GM10248 (cell line): ENCODE measurements around the gene RBM12.
"Not testable (repeated sequence)": the region's sequence is repeated elsewhere in the genome, so short reads cannot be mapped to it uniquely, and the experiment has no call there.

Source experiments
- CTCF ChIA-PET: fragments of 300-600 bp; sonication (Branson Sonifier 250); formaldehyde crosslinking; extraction: SDS; loops from one replicate; lab custom pipeline; 2021; ENCODE audit warnings: antibody characterized with exemption; lab: Yijun Ruan, JAX
- POLR2A ChIA-PET: fragments of 350-650 bp; sonication (Branson Sonifier 250); formaldehyde crosslinking; extraction: SDS; loops from one replicate; lab custom pipeline; 2020; ENCODE audit warnings: antibody characterized with exemption; lab: Yijun Ruan, JAX
- DNase-seq: peaks from one replicate; pipeline ENCODE4 v3.0.0; 2012; ENCODE audit errors: extremely low spot score
- TF ChIP-seq, protein P1 (sequence below): IDR thresholded peaks from 2 replicates; pipeline ENCODE4 v1.5.1; 2012; ENCODE audit warnings: mild to moderate bottlenecking, low read depth; ENCODE audit errors: extremely low read depth, missing control alignments, control extremely low read depth

The RBM12 gene

DNA sequence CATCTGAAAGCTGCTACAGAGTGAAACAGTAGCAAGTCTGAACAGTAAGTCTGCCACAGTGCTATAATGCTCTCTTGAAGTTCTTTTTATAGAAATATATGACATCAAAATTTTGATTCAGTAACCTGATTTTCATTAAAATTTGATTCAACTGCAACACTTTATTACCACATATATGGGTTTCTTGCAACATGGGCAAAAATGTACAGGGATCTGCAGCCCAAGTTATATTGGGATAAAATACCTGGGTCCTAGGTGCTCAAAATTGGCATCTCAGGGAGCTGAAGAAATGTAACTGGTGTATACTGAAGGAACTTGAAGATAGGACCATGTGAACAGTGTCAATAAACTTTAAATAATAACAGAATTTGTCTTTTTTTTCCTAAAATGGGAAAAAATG, 45.3 kb upstream of the RBM12 start:
- ChIA-PET CTCF (interaction anchor here (1.0 to 1.3 kb wide), 3 partner anchors 9 to 17 kb away, joined by 3 to 6 read pairs (median 4); no protein-coding TSS in a partner anchor), POLR2A (interaction anchor here (0.5 kb wide), 2 partner anchors 69 to 256 kb away, joined by 3 to 4 read pairs; no protein-coding TSS in a partner anchor)
- TF ChIP-seq, protein P1, sequence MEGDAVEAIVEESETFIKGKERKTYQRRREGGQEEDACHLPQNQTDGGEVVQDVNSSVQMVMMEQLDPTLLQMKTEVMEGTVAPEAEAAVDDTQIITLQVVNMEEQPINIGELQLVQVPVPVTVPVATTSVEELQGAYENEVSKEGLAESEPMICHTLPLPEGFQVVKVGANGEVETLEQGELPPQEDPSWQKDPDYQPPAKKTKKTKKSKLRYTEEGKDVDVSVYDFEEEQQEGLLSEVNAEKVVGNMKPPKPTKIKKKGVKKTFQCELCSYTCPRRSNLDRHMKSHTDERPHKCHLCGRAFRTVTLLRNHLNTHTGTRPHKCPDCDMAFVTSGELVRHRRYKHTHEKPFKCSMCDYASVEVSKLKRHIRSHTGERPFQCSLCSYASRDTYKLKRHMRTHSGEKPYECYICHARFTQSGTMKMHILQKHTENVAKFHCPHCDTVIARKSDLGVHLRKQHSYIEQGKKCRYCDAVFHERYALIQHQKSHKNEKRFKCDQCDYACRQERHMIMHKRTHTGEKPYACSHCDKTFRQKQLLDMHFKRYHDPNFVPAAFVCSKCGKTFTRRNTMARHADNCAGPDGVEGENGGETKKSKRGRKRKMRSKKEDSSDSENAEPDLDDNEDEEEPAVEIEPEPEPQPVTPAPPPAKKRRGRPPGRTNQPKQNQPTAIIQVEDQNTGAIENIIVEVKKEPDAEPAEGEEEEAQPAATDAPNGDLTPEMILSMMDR = no peak
- DNase-seq = no peak

DNA sequence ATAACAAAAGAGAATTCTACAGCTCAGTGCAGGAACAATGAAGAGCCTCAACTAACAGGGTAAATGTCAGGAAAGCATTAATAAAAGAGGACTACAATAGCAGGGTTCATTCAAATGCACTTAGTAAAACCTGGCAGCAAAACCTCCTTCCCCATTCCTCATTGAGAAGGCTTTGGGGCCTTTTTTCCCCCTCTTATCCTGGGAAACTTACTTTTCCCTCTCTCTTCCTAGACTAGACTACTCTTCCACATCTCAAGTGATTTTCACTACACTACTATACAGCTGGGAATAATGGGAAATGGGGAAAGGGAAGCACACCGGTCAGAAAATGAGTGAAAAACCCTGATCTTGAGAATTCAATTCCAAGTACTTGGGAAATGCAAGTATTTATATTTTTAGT, 44.6 kb upstream of the RBM12 start:
- DNase-seq = no peak
- TF ChIP-seq, protein P1 = no peak
- ChIA-PET POLR2A (no interaction called here), CTCF (interaction anchor here (1.0 to 1.3 kb wide), 3 partner anchors 9 to 16 kb away, joined by 3 to 4 read pairs (median 3); no protein-coding TSS in a partner anchor)

DNA sequence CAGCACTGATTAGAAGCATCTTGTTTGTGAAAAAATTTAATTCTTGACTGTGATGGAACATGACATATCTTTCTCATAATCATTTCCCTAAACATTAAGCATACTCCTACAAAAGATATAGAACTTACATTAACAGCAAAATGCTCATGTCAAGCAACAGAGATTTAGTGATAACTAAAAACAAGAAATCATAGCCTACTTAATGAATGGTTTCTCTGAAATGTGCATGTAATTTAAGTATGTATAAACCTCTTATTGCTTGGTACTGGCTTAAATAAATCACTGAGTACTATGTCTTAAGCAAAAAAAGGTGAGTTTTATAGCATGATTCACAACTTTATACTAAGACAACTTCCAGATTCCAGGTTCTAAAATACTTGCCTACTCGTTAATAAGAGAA, 43.8 kb upstream of the RBM12 start:
- no peak for DNase-seq
- TF ChIP-seq, protein P1 = no peak
- POLR2A ChIA-PET = no interaction called here
- CTCF ChIA-PET = interaction anchor here (1.0 to 1.3 kb wide), 4 partner anchors 8 to 34 kb away, joined by 3 to 4 read pairs (median 4); partner anchors contain the start of gene RBM39

DNA sequence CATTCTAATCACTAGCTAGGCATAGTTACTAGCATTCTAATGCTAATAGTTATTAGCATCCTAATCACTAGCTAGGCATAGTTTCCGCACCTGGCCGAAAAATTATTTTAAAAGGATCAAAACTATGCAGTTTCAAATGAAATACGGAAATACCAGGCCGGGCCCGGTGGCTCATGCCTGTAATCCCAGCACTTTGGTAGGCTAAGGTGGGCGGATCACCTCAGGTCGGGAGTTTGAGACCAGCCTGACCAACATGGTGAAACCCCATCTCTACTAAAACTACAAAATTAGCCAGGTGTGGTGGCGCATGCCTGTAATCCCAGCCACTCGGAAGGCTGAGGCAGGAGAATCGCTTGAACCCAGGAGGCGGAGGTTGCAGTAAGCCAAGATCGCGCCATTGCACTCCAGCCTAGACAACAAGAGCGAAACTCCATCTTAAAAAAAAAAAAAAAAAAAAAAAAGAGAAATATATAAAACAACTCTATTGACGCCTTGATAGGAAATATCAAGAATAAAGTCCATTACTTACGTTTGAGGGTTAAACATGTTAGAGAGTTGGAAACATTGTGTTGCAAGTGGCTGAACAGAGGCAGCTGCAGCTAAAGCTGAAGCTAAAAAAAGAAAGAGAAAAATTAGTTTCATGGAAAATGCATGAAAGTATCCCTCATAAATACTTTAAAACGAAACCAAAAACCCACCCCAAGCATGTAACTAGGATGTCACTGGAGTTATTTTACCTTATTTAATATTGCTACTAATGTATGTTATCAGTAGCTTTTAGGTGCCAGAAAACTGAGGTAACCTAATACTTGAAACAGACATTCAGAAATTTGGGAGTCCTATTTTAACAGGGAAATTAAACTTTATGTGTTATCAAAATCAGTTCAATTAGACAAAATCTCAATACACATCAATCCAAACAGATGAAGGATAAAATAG, 42.2 kb upstream of the RBM12 start:
- ChIA-PET POLR2A (interaction anchor here (0.6 to 1.0 kb wide), 3 partner anchors 21 to 115 kb away, joined by 4 to 8 read pairs (median 4); no protein-coding TSS in a partner anchor), CTCF (interaction anchor here (1.2 kb wide), 1 partner anchor 10 kb away, joined by 3 read pairs; no protein-coding TSS in a partner anchor)
- DNase-seq = not testable (repeated sequence)

DNA sequence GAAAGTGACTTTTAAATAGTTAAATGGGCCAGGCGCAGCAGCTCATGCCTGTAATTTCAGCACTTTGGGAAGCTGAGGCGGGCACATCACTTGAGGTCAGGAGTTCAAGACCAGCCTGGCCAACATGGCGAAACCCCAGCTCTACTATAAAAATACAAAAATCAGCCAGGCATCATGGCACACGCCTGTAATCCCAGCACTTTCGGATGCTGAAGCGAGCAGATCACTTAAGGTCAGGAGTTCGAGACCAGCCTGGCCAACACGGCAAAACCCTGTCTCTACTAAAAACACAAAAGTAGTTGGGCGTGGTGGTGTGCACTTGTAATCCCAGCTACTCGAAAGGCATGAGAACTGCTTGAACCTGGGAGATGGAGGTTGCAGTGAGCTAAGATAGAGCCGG, 41.2 kb upstream of the RBM12 start:
- not testable (repeated sequence) for DNase-seq
- CTCF ChIA-PET = interaction anchor here (1.2 kb wide), 1 partner anchor 9 kb away, joined by 3 read pairs; no protein-coding TSS in a partner anchor
- POLR2A ChIA-PET = interaction anchor here (0.6 to 1.0 kb wide), 3 partner anchors 8 to 114 kb away, joined by 4 to 8 read pairs (median 8); no protein-coding TSS in a partner anchor

DNA sequence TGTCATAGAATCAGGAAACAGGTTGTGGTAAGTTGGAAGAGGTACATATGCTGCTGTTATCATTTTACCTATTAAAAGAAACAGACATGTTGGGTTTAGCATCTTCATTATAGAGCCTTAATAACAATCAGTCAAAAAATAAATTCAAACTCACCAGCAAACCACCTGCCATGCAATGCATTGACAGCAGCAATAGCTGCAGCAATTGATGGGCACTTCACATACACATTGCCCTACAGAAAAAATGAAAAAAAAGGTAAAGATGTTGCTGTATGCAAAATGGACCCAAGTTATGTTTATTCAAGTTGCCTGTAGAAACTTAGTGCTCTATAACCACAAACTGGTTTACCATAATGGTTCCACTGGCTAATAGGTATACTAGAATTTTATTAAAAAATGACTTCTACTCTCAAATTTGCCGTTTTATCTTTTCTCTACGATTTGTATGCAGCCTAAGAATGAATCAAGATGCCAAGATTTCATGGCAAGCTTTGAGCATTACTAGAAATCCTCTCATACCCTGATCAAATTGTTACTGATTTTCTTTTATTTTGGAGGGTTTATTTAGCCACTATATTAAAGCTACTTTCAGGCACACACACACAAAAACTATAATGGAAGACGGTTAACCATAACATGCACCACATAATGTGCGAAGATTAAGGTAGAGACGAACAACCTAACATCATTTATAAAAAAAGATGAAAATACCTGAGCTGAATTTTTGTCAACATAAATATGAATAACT, 40.0 kb upstream of the RBM12 start:
- POLR2A ChIA-PET = interaction anchor here (0.9 kb wide), 1 partner anchor 19 kb away, joined by 5 read pairs; no protein-coding TSS in a partner anchor
- TF ChIP-seq, protein P1 = no peak
- no peak for DNase-seq
- CTCF ChIA-PET = interaction anchor here (0.8 to 1.0 kb wide), 2 partner anchors 10 to 14 kb away, joined by 3 read pairs; no protein-coding TSS in a partner anchor
